Globus pallidus (tissue), 1 donor: ENCODE data around the gene PPP1R12A.
A peak's percentile ranks its signal among the peaks of the same experiment; 100 is the strongest.
"Not testable (repeated sequence)": the region's sequence is repeated elsewhere in the genome, so short reads cannot be mapped to it uniquely, and the experiment has no call there.

Experiments
- DNase-seq: peaks from one replicate; pipeline ENCODE4 v3.0.0-alpha.2; 2015; ENCODE audit warnings: low spot score

Gene PPP1R12A

DNA sequence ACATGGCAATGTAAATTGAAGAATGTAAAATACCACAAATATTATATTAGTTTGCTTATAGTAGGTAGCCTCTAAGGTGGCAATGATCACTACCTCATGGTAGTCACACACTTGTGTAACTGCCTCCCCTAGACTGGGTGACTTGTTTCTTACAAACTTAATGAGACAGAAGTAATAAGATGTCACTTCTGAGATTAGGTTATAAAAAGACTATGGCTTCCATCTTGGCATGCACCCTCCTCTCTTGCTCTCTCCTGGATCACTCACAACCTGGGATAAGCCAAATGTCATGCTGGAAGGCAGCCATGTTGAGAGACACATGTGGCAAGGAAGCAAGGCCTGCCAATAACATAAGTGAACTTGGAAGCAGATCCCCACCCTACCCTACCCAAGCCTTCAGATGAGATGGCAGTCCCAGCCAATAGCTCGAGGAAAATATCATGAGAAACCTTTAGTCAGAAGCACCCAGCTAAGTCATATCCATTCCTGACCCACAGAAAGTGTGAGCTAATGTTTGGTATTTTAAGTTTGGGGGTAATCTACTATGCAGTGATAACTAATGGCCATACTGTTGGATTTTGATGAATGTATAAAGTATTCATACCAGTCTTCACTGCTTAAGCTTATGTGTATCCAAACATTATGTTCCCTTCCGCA lies 43.3 kb downstream of the PPP1R12A start:
- DNase-seq: no peak

- no peak for DNase-seq
Measured at GRCh38 chr12:79887890-79888289, 47.0 kb downstream of the PPP1R12A start.

- DNase-seq: peak; percentile 14
Measured at GRCh38 chr12:79886917-79887519, 47.9 kb downstream of the PPP1R12A start.

GRCh38 chr12:79885911-79886490 lies 48.9 kb downstream of the PPP1R12A start:
- DNase-seq: no peak

GRCh38 chr12:79884401-79885006 lies 50.4 kb downstream of the PPP1R12A start:
- DNase-seq: no peak

DNA sequence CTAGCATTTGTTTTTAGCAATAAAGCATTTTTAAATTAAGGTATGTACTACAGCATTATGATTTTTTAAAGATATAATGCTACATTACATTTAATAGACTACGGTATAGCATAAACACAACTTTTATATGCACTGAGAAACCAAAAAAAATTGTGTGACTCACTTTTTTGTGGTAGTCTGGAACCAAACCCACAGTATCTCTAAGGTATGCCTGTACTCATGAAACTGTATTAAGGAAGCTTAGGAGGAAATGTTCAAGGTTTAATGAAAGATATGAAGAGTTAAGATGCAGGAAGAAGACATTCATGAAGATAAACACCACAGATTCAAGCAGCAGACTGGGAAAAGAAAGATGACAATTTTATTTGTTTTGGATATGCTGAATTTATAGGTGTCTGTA lies 51.7 kb downstream of the PPP1R12A start:
- DNase-seq: no peak

- no peak for DNase-seq
Measured at GRCh38 chr12:79881351-79881750, 53.5 kb downstream of the PPP1R12A start.

GRCh38 chr12:79878506-79878905 lies 56.4 kb downstream of the PPP1R12A start:
- not testable (repeated sequence) for DNase-seq

DNA sequence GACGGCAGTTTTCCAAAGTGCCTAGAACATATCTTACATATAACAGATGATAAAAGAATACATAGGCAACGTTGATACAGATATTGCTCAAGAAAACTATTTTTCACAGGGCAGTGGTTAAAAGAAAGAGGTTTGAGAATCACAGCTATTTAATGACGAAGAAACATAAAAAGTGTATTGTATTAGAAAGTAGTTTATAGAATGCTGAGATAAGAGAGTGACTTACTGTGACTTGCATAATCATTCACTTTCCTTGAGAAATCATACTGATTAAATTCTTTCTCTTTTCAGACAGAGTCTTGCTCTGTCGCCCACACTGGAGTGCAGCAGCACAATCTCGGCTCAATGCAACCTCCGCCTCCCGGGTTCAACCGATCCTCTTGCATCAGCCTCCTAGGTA lies 57.7 kb downstream of the PPP1R12A start:
- no peak for DNase-seq

GRCh38 chr12:79874665-79875064 lies 60.2 kb downstream of the PPP1R12A start:
- DNase-seq: no peak

GRCh38 chr12:79873201-79873600 lies 61.7 kb downstream of the PPP1R12A start:
- DNase-seq: no peak

GRCh38 chr12:79871621-79872020 lies 63.3 kb downstream of the PPP1R12A start:
- peak; percentile 16 for DNase-seq

GRCh38 chr12:79870916-79871315 lies 64.0 kb downstream of the PPP1R12A start:
- DNase-seq: no peak

DNA sequence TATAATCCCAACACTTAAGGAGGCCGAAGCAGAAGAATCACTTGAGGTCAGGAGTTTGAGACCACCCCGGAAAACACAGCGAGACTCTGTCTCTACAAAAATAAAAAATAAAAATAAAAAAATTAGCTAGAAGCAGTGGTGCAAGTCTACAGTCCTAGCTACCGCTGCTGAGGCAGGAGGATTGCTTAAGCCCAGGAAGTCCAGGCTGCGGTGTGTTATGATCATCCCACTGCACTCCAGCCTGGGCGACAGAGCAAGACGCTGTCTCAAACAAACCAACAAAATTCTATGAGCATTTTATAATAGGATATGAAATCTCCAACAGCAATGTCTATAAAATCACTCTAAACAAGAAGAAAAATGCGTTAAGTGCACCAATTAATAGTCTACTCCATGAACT lies 75.3 kb downstream of the PPP1R12A start:
- DNase-seq: no peak

DNA sequence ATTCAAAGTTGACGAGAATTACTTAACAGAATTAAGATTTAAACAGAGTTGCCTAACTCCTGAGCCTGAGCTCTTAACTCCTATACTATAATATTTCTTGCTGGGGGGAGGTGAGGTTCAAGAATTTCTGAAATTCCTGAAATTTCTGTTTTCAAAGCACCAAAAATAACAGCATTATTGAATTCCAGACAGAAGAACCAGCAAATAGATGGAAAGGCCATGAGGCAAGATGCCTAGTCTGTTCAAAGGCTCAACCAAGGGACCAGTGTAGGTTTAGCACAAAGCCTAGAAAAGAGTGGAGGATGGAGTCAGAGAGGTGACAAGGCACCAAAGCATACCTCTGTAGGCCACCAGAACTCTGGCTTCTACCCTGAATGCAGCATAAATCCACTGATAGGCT lies 76.4 kb downstream of the PPP1R12A start:
- no peak for DNase-seq

DNA sequence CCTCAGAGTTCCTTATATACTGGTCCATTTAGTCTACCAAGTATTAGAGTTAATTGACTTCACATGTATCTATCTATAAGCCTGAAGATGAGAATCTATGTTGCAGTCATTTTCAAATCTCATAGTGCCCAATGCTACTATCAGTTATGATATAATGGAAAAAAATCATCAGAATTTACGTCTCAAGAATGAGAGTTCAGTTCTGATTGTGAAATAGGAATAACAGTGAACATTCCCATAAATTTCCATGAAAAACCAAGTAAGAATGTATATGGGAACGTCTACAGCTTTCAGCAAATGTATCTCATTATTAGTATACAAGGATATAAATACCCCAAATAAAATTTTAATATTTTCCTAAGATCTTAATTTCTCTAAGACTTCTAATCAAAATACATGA lies 77.2 kb downstream of the PPP1R12A start:
- no peak for DNase-seq

- DNase-seq: no peak
Measured at GRCh38 chr12:79850610-79851299, 84.1 kb downstream of the PPP1R12A start.

DNA sequence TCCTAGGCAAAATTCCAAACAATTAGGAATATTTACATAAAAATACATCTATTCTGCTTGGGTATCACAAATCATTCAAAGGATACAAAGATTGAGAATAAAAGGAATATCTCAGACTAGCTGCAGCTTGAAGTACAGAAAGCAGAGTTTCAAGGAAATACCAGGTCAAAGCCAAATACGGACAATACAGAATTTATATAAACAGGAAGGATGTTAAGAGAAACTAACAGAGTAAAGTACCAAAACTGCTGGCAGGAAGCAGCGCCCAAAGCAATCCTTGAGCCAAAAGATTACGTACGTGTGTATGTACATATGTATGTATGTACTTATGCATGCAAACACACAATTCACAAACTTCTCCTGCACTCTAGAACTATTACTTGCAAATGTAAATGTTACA lies 86.6 kb downstream of the PPP1R12A start:
- DNase-seq: no peak

GRCh38 chr12:79847417-79847816 lies 87.5 kb downstream of the PPP1R12A start:
- DNase-seq: no peak

- no peak for DNase-seq
Measured at GRCh38 chr12:79844693-79845092, 90.2 kb downstream of the PPP1R12A start.

GRCh38 chr12:79843978-79844377 lies 90.9 kb downstream of the PPP1R12A start:
- DNase-seq: no peak

DNA sequence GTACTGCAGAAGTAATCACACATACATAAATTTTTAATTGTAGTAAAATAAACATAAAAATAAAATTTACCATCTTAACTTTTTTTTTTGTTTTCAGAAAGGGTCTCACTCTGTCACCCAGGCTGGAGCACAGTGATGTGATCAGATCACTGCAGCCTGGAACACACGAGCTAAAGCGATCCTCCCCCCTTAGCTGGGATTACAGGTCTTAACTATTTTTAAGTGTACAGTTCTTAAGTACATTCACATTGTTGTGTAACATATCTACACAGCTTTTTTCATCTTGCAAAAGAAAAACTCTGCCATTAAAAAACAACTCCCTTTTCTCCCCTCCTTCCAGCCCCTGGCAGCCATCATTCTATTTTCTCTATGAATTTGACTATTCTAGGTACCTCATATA lies 92.3 kb downstream of the PPP1R12A start:
- no peak for DNase-seq

DNA sequence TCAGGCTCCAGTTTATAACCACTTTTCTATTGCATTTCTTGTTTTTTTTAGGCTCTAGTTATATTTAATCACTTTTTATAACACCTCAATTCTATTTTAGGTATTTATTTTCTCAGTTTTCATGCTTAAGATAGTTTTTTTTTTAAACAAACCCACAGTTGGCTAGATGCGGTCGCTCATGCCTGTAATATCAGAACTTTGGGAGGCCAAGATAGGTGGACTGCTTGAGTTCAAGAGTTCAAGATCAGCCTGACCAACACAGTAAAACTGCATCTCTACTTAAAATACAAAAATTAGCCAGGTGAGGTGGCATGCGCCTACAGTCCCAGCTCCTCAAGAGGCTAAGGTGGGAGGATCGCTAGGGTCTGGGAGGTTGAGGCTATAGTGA lies 93.0 kb downstream of the PPP1R12A start:
- no peak for DNase-seq
